Activated naive CD8-positive, alpha-beta T cell treated with anti-CD3 and anti-CD28 coated beads for 36 hours (primary cell): ENCODE data around the gene TDRD3. TPM values are rescaled to one million over a fixed set of nuclear protein-coding genes. Genes with fewer than 3 reads are reported as not detected.

Source experiments
- DNase-seq: peaks from one replicate; pipeline ENCODE4 v3.0.0; 2021
- H3K27ac Mint-ChIP-seq: one replicate; pipeline ENCODE4 v1.8.0; 2022; ENCODE audit warnings: mild to moderate bottlenecking, moderate library complexity, mixed read lengths
- H3K27me3 Mint-ChIP-seq: one replicate; pipeline ENCODE4 v1.8.0; 2022; ENCODE audit warnings: mild to moderate bottlenecking, mixed read lengths
- H3K36me3 Mint-ChIP-seq: one replicate; pipeline ENCODE4 v1.8.0; 2021; ENCODE audit warnings: mild to moderate bottlenecking, mixed read lengths
- H3K4me1 Mint-ChIP-seq: one replicate; pipeline ENCODE4 v1.8.0; 2021; ENCODE audit warnings: mixed read lengths
- H3K4me3 Mint-ChIP-seq: one replicate; pipeline ENCODE4 v1.8.0; 2022; ENCODE audit warnings: mild to moderate bottlenecking, moderate library complexity, mixed read lengths
- H3K9me3 Mint-ChIP-seq: one replicate; pipeline ENCODE4 v1.8.0; 2022; ENCODE audit warnings: mixed read lengths
- total RNA-seq, 2 experiments: library from RNA; stranded (reverse); gene quantifications; one replicate each; pipeline ENCODE4 v1.2.3, GENCODE V29; 2021

The TDRD3 gene
- total RNA-seq, 2 experiments from 2014 or later: 19.2 to 19.9 TPM

- Mint-ChIP-seq H3K27me3 (peaks cover 15% of the 10 kb centered on the region), H3K4me1 (no peaks in the 10 kb centered on the region)
- DNase-seq: no peak
Measured at GRCh38 chr13:60611523-60611922, 214.5 kb downstream of the TDRD3 start.

GRCh38 chr13:60612593-60612992 lies 215.6 kb downstream of the TDRD3 start:
- no peaks in the 10 kb centered on the region for H3K4me1 Mint-ChIP-seq
- H3K9me3 Mint-ChIP-seq: no peaks in the 10 kb centered on the region
- DNase-seq: no peak
- no peaks in the 10 kb centered on the region for H3K36me3 Mint-ChIP-seq
- H3K4me3 Mint-ChIP-seq: no peak overlapping the region
- H3K27me3 Mint-ChIP-seq: peaks cover 20% of the 10 kb centered on the region
- no peak overlapping the region for H3K27ac Mint-ChIP-seq

More at GRCh38 chr13:60611523-60611922, 214.5 kb downstream of the TDRD3 start:
- no peaks in the 10 kb centered on the region for H3K9me3 Mint-ChIP-seq
- H3K36me3 Mint-ChIP-seq: no peaks in the 10 kb centered on the region
- H3K27ac Mint-ChIP-seq: no peak overlapping the region
- H3K4me3 Mint-ChIP-seq: no peak overlapping the region

GRCh38 chr13:60613080-60613479 lies 216.1 kb downstream of the TDRD3 start:
- Mint-ChIP-seq H3K9me3 (no peaks in the 10 kb centered on the region), H3K36me3 (no peaks in the 10 kb centered on the region), H3K4me1 (no peaks in the 10 kb centered on the region), H3K4me3 (no peak overlapping the region), H3K27ac (no peak overlapping the region), H3K27me3 (peaks cover 21% of the 10 kb centered on the region)
- no peak for DNase-seq

- DNase-seq: no peak
- H3K4me3 Mint-ChIP-seq: no peak overlapping the region
Measured at GRCh38 chr13:60617991-60618733, 221.1 kb downstream of the TDRD3 start.

GRCh38 chr13:60619461-60619860 lies 222.4 kb downstream of the TDRD3 start:
- Mint-ChIP-seq H3K27me3 (peaks cover 28% of the 10 kb centered on the region), H3K27ac (no peak overlapping the region), H3K4me3 (no peak overlapping the region), H3K9me3 (no peaks in the 10 kb centered on the region), H3K36me3 (no peaks in the 10 kb centered on the region), H3K4me1 (no peaks in the 10 kb centered on the region)
- DNase-seq: no peak

More at GRCh38 chr13:60617991-60618733, 221.1 kb downstream of the TDRD3 start:
- Mint-ChIP-seq H3K9me3 (no peaks in the 10 kb centered on the region), H3K27ac (no peak overlapping the region), H3K27me3 (peaks cover 25% of the 10 kb centered on the region), H3K36me3 (no peaks in the 10 kb centered on the region), H3K4me1 (no peaks in the 10 kb centered on the region)

GRCh38 chr13:60620611-60621395 lies 223.8 kb downstream of the TDRD3 start:
- no peak for DNase-seq
- Mint-ChIP-seq H3K27me3 (peaks cover 29% of the 10 kb centered on the region), H3K36me3 (no peaks in the 10 kb centered on the region), H3K4me3 (no peak overlapping the region), H3K9me3 (no peaks in the 10 kb centered on the region), H3K27ac (no peak overlapping the region), H3K4me1 (no peaks in the 10 kb centered on the region)

- Mint-ChIP-seq H3K27me3 (peaks cover 22% of the 10 kb centered on the region), H3K36me3 (no peaks in the 10 kb centered on the region), H3K4me3 (no peak overlapping the region), H3K9me3 (no peaks in the 10 kb centered on the region), H3K27ac (no peak overlapping the region), H3K4me1 (no peaks in the 10 kb centered on the region)
- no peak for DNase-seq
Measured at GRCh38 chr13:60623151-60623550, 226.1 kb downstream of the TDRD3 start.

Other genes with a start within 250 kb of the TDRD3 start
- 10 to 100 TPM; 20.0 to 21.0 TPM for gene DIAPH3, start 233.3 kb upstream of the TDRD3 start, total RNA-seq